ENCODE data around the gene MRAS.

DNA sequence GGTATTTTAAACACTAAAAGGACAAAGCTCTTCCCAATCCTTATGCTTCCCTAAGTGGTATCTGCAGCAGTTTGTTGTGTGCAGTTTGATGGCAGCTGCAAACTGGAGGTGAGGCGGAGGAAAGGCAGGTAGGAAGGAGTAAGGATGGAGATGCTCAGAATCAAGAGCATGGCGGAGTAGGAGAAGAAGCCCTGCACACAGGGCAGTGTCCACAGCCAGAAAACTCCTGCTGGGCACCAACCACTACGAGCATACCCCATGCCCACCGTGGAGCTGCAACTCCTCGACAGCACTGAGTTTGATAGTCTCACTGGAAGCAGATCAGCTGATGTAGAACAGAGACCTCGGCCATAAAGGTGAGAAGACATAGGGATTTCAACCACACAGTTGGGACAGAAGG is 55.7 kb downstream of the MRAS start:
- TF ChIP-seq, protein P1, sequence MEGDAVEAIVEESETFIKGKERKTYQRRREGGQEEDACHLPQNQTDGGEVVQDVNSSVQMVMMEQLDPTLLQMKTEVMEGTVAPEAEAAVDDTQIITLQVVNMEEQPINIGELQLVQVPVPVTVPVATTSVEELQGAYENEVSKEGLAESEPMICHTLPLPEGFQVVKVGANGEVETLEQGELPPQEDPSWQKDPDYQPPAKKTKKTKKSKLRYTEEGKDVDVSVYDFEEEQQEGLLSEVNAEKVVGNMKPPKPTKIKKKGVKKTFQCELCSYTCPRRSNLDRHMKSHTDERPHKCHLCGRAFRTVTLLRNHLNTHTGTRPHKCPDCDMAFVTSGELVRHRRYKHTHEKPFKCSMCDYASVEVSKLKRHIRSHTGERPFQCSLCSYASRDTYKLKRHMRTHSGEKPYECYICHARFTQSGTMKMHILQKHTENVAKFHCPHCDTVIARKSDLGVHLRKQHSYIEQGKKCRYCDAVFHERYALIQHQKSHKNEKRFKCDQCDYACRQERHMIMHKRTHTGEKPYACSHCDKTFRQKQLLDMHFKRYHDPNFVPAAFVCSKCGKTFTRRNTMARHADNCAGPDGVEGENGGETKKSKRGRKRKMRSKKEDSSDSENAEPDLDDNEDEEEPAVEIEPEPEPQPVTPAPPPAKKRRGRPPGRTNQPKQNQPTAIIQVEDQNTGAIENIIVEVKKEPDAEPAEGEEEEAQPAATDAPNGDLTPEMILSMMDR (IDR thresholded peaks at IDR 0.05), result no peak
- no peak for TF ChIP-seq POLR2A (IDR thresholded peaks at IDR 0.05)
